ENCODE data around the gene CERS6. TPM values are rescaled to one million over a fixed set of nuclear protein-coding genes. Genes with fewer than 3 reads are reported as not detected.

The CERS6 gene
- total RNA-seq, 1 donor from 2014 or later: 30.8 TPM

DNA sequence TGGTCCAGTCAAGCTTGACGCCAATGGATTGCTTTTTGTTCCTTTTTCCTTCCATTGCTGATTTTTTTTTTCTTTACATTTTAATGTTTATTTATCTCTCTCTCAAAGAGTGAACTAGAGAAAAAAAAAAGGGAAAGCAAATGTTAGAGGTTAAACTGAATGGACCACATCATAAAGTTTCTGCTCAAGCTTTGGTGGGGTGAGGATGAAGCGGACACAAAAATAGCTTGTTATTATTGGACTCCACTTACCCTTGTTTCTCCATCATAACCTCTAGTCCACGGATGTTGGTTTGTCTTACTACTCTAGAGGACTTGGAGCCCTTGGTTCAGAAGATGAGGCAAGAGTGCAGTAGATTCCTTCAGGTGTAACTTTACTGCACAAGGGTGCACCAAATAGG, 27.6 kb upstream of the CERS6 start:
- Histone ChIP-seq H3K27me3 (ENCODE audit: control insufficient read depth in 3 of 3, insufficient read depth in 3 of 3, low read length in 3 of 3) (no peaks in the 10 kb centered on the region), H3K27ac (ENCODE audit: low read depth, low read length) (no peak overlapping the region), H3K4me1 (ENCODE audit: control insufficient read depth in 3 of 3, insufficient read depth in 3 of 3, low read length in 3 of 3) (no peaks in the 10 kb centered on the region), H3K9me3 (ENCODE audit: control insufficient read depth in 3 of 3, low read length in 3 of 3) (no peaks in the 10 kb centered on the region), H3K4me3 (ENCODE audit: low read length in 3 of 3) (no peak overlapping the region), H3K9ac (ENCODE audit: low read depth in 1 of 3, low read length in 3 of 3) (no peak overlapping the region), H3K36me3 (ENCODE audit: control insufficient read depth in 3 of 3, insufficient read depth in 3 of 3, low read length in 3 of 3) (no peaks in the 10 kb centered on the region)

- Histone ChIP-seq H3K27ac (ENCODE audit: low read depth, low read length) (no peak overlapping the region), H3K4me1 (ENCODE audit: control insufficient read depth in 3 of 3, insufficient read depth in 3 of 3, low read length in 3 of 3) (no peaks in the 10 kb centered on the region), H3K27me3 (ENCODE audit: control insufficient read depth in 3 of 3, insufficient read depth in 3 of 3, low read length in 3 of 3) (no peaks in the 10 kb centered on the region), H3K36me3 (ENCODE audit: control insufficient read depth in 3 of 3, insufficient read depth in 3 of 3, low read length in 3 of 3) (no peaks in the 10 kb centered on the region), H3K9ac (ENCODE audit: low read depth in 1 of 3, low read length in 3 of 3) (no peak overlapping the region), H3K9me3 (ENCODE audit: control insufficient read depth in 3 of 3, low read length in 3 of 3) (no peaks in the 10 kb centered on the region), H3K4me3 (ENCODE audit: low read length in 3 of 3) (no peak overlapping the region)
Observed at GRCh38 chr2:168429988-168430387, 26.1 kb upstream of the CERS6 start.

DNA sequence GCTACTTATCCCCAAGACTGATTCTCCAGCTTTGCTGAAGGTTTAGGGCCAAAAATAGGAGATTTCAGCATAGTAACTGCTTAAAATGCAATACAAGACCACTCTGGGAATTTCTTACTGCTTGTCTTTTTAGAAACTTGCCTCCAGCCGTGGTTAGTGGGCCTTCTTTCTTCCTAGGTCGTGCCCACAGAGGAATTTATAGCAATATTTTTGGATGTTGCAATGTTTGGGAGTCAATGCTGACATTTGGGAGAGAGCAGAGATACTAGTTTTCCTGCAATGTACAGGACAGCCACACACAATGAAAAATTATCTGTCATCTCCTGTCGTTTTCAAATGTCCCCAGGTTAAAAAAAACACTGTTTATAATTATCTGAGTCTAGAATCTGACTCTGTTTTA, 25.6 kb upstream of the CERS6 start:
- Histone ChIP-seq H3K9ac (ENCODE audit: low read depth in 1 of 3, low read length in 3 of 3) (no peak overlapping the region), H3K27ac (ENCODE audit: low read depth, low read length) (no peak overlapping the region)

DNA sequence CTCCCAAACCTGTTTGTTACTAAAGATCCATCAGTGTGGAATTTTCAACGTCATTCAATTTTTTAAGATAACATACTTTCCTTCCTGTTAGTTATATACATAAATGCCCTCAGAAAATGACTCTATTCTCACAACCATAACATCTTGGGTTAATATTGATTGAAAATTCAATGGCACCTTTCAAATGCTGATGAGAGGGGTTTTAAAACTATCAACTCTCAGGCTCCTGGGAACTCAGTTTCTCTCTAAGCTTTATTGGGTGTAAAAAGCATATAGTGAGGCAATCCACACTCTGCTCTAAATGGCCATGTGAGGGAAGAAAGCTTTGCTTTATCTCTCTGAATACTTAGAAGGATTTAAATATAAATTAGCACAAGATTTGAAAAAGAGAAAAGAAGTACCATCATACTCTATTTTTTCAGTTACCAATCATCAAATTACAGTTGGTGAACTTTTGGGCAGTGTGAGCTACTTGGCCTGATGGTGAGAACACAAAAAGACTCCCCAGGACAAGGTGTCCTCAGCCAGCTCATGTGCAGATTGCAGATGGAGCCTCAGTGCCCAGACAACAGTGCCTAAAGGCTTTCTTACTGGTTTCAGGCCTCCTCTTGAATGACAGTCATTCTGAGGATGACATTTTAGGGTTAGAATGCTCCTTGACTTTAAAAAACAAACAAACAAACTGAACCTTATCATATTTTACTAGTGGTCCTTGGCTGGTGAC, 24.6 kb upstream of the CERS6 start:
- Histone ChIP-seq H3K36me3 (ENCODE audit: control insufficient read depth in 3 of 3, insufficient read depth in 3 of 3, low read length in 3 of 3) (no peaks in the 10 kb centered on the region), H3K27ac (ENCODE audit: low read depth, low read length) (no peak overlapping the region), H3K9ac (ENCODE audit: low read depth in 1 of 3, low read length in 3 of 3) (no peak overlapping the region), H3K9me3 (ENCODE audit: control insufficient read depth in 3 of 3, low read length in 3 of 3) (no peaks in the 10 kb centered on the region), H3K4me3 (ENCODE audit: low read length in 3 of 3) (no peak overlapping the region), H3K27me3 (ENCODE audit: control insufficient read depth in 3 of 3, insufficient read depth in 3 of 3, low read length in 3 of 3) (no peaks in the 10 kb centered on the region), H3K4me1 (ENCODE audit: control insufficient read depth in 3 of 3, insufficient read depth in 3 of 3, low read length in 3 of 3) (no peaks in the 10 kb centered on the region)

More for the DNA sequence above, 25.6 kb upstream of the CERS6 start:
- Histone ChIP-seq H3K9me3 (ENCODE audit: control insufficient read depth in 3 of 3, low read length in 3 of 3) (no peaks in the 10 kb centered on the region), H3K27me3 (ENCODE audit: control insufficient read depth in 3 of 3, insufficient read depth in 3 of 3, low read length in 3 of 3) (no peaks in the 10 kb centered on the region), H3K36me3 (ENCODE audit: control insufficient read depth in 3 of 3, insufficient read depth in 3 of 3, low read length in 3 of 3) (no peaks in the 10 kb centered on the region), H3K4me1 (ENCODE audit: control insufficient read depth in 3 of 3, insufficient read depth in 3 of 3, low read length in 3 of 3) (no peaks in the 10 kb centered on the region), H3K4me3 (ENCODE audit: low read length in 3 of 3) (no peak overlapping the region)

DNA sequence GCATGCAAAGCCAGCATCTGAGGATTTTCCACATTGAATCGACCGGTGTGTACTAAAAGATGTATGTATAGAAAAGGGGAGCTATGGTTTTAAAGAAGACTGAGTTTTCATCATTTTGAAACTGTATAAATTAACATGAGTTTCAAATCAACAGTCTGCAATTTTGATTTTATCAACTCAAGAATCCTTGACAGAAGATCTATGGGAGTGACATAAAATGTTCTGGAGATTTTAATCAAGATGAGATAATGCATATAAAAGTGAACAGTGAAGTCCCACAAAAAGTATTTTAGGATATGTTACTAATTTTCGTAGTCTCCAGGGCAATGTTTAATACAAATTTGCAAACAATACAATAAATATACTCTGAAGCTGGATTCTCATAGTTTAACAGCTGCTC, 24.0 kb upstream of the CERS6 start:
- Histone ChIP-seq H3K4me1 (ENCODE audit: control insufficient read depth in 3 of 3, insufficient read depth in 3 of 3, low read length in 3 of 3) (no peaks in the 10 kb centered on the region), H3K9me3 (ENCODE audit: control insufficient read depth in 3 of 3, low read length in 3 of 3) (no peaks in the 10 kb centered on the region), H3K36me3 (ENCODE audit: control insufficient read depth in 3 of 3, insufficient read depth in 3 of 3, low read length in 3 of 3) (no peaks in the 10 kb centered on the region), H3K27me3 (ENCODE audit: control insufficient read depth in 3 of 3, insufficient read depth in 3 of 3, low read length in 3 of 3) (no peaks in the 10 kb centered on the region), H3K27ac (ENCODE audit: low read depth, low read length) (no peak overlapping the region), H3K9ac (ENCODE audit: low read depth in 1 of 3, low read length in 3 of 3) (no peak overlapping the region), H3K4me3 (ENCODE audit: low read length in 3 of 3) (no peak overlapping the region)

DNA sequence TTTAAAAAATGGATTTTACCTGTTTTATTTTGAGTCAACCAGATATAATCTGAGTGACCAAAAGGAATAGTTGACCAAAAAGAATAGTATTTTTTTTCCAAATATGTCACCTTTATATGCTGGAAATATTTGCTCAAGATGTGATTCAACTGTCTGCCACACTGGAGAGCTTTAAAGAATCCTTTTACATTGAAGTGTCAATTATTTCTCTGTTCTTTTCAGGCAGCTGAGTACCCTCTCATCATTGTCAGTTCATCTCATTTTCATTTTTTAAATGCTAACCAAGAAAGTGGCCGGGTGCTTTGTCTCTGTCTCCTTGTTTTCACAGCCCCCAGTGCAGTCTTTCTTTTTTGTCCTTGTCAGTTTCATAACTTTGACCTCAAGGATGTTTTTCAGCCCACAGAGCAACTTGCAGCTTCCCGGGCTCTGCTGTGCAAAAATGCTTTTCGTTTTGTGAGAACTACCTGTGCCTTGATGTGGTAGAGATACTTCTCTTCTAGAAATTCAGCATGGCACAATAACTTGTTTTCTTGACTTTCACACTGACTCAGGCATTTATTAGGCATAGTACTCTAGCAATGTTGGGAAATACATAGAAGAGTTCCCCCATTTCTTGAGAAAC, 23.4 kb upstream of the CERS6 start:
- H3K27ac ChIP-seq (ENCODE audit: low read depth, low read length): no peak overlapping the region

DNA sequence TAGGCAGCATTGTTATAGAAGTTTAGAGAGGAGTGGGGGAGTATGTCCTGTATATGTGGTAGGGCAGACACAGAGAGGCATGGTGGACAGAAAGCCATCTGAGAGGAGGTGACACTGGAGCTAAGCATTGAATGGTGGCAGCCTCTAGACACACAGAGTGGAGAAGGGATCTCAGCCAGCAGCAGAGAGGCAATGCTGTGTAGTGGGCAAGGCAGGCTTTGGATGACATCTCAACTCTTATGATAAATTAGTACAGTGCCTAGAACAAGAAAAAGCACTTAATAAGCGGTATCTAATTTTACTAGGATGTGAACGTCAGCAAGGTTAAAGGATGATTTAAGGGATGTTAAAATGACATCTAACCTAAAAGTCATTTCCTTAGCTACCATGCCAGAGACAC, 22.5 kb upstream of the CERS6 start:
- Histone ChIP-seq H3K4me1 (ENCODE audit: control insufficient read depth in 3 of 3, insufficient read depth in 3 of 3, low read length in 3 of 3) (no peaks in the 10 kb centered on the region), H3K9me3 (ENCODE audit: control insufficient read depth in 3 of 3, low read length in 3 of 3) (no peaks in the 10 kb centered on the region), H3K27me3 (ENCODE audit: control insufficient read depth in 3 of 3, insufficient read depth in 3 of 3, low read length in 3 of 3) (no peaks in the 10 kb centered on the region), H3K27ac (ENCODE audit: low read depth, low read length) (no peak overlapping the region), H3K9ac (ENCODE audit: low read depth in 1 of 3, low read length in 3 of 3) (no peak overlapping the region), H3K36me3 (ENCODE audit: control insufficient read depth in 3 of 3, insufficient read depth in 3 of 3, low read length in 3 of 3) (no peaks in the 10 kb centered on the region), H3K4me3 (ENCODE audit: low read length in 3 of 3) (no peak overlapping the region)

More for the DNA sequence above, 23.4 kb upstream of the CERS6 start:
- Histone ChIP-seq H3K9me3 (ENCODE audit: control insufficient read depth in 3 of 3, low read length in 3 of 3) (no peaks in the 10 kb centered on the region), H3K4me1 (ENCODE audit: control insufficient read depth in 3 of 3, insufficient read depth in 3 of 3, low read length in 3 of 3) (no peaks in the 10 kb centered on the region), H3K9ac (ENCODE audit: low read depth in 1 of 3, low read length in 3 of 3) (no peak overlapping the region), H3K27me3 (ENCODE audit: control insufficient read depth in 3 of 3, insufficient read depth in 3 of 3, low read length in 3 of 3) (no peaks in the 10 kb centered on the region), H3K4me3 (ENCODE audit: low read length in 3 of 3) (no peak overlapping the region), H3K36me3 (ENCODE audit: control insufficient read depth in 3 of 3, insufficient read depth in 3 of 3, low read length in 3 of 3) (no peaks in the 10 kb centered on the region)

DNA sequence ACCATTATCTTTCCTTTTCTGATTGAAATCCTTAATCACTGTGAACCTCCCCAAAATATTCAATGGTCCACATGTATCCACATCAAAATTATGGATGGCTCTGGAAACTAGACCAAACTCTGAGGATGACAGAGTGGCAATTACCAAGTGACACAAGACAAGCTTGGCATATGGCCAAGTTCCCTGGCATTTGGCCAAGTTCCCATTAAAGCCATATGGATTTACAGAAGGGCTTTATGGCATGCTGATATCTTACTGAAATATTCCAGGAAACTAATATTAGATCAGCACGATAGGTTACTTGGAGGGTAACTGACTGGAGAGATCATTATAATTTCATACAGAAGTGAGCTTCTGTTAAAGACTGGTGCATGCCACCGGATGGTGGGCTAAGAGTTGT, 21.9 kb upstream of the CERS6 start:
- H3K4me1 ChIP-seq (ENCODE audit: control insufficient read depth in 3 of 3, insufficient read depth in 3 of 3, low read length in 3 of 3): no peaks in the 10 kb centered on the region

DNA sequence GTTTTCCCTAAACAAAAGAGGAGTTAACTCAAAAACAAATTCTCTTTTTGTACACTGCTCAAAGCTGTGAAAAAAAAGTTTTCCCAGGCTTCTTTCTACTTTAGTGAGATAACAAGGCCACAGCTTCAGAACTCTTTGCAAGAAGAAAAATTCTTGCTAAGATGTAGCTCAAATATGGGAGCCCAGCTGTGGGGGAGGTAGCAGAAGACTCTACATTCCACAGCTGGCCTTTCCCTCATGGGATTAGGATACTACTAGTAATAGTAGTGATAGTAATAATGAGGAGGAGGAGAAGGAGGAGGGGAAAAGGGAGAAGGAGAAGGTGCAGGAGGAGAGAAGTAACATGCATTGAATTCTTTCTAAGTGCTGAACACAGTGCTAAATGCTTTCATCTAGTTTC, 19.2 kb upstream of the CERS6 start:
- Histone ChIP-seq H3K36me3 (ENCODE audit: control insufficient read depth in 3 of 3, insufficient read depth in 3 of 3, low read length in 3 of 3) (no peaks in the 10 kb centered on the region), H3K4me1 (ENCODE audit: control insufficient read depth in 3 of 3, insufficient read depth in 3 of 3, low read length in 3 of 3) (no peaks in the 10 kb centered on the region), H3K9ac (ENCODE audit: low read depth in 1 of 3, low read length in 3 of 3) (no peak overlapping the region), H3K4me3 (ENCODE audit: low read length in 3 of 3) (no peak overlapping the region), H3K9me3 (ENCODE audit: control insufficient read depth in 3 of 3, low read length in 3 of 3) (no peaks in the 10 kb centered on the region), H3K27me3 (ENCODE audit: control insufficient read depth in 3 of 3, insufficient read depth in 3 of 3, low read length in 3 of 3) (no peaks in the 10 kb centered on the region), H3K27ac (ENCODE audit: low read depth, low read length) (no peak overlapping the region)

More for the DNA sequence above, 21.9 kb upstream of the CERS6 start:
- Histone ChIP-seq H3K9ac (ENCODE audit: low read depth in 1 of 3, low read length in 3 of 3) (no peak overlapping the region), H3K27ac (ENCODE audit: low read depth, low read length) (no peak overlapping the region), H3K36me3 (ENCODE audit: control insufficient read depth in 3 of 3, insufficient read depth in 3 of 3, low read length in 3 of 3) (no peaks in the 10 kb centered on the region), H3K9me3 (ENCODE audit: control insufficient read depth in 3 of 3, low read length in 3 of 3) (no peaks in the 10 kb centered on the region), H3K4me3 (ENCODE audit: low read length in 3 of 3) (no peak overlapping the region), H3K27me3 (ENCODE audit: control insufficient read depth in 3 of 3, insufficient read depth in 3 of 3, low read length in 3 of 3) (no peaks in the 10 kb centered on the region)

GRCh38 chr2:168438553-168438952, 17.5 kb upstream of the CERS6 start:
- Histone ChIP-seq H3K27ac (ENCODE audit: low read depth, low read length) (no peak overlapping the region), H3K4me1 (ENCODE audit: control insufficient read depth in 3 of 3, insufficient read depth in 3 of 3, low read length in 3 of 3) (no peaks in the 10 kb centered on the region), H3K27me3 (ENCODE audit: control insufficient read depth in 3 of 3, insufficient read depth in 3 of 3, low read length in 3 of 3) (no peaks in the 10 kb centered on the region), H3K9ac (ENCODE audit: low read depth in 1 of 3, low read length in 3 of 3) (no peak overlapping the region), H3K9me3 (ENCODE audit: control insufficient read depth in 3 of 3, low read length in 3 of 3) (no peaks in the 10 kb centered on the region), H3K4me3 (ENCODE audit: low read length in 3 of 3) (no peak overlapping the region), H3K36me3 (ENCODE audit: control insufficient read depth in 3 of 3, insufficient read depth in 3 of 3, low read length in 3 of 3) (no peaks in the 10 kb centered on the region)

Measured in skeletal muscle tissue (tissue), 4 donors.